ENCODE data around the gene HAS3. TPM values are rescaled to one million over a fixed set of nuclear protein-coding genes. Genes with fewer than 3 reads are reported as not detected.

HAS3 gene
- total and polyA plus RNA-seq, 4 donors: 0.09 to 0.75 (median 0.26) TPM

DNA sequence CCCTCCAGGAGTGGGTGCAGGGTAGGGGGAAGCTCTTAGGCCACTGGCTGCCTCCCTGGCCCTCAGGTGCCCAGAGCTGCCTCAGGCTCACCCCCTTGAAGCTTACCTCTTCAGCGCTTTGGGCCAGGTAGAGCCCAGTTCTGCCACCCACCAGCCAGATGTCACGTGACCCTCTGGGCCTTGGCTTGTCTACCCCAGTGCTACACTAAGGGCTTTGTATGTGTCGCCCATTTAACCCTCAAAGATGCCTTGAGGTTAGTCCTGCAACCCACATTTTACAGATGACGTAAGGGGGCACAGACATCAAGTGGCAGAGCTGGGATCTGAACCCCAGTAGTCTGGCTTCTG lies 3.4 kb downstream of the HAS3 start:
- no peak for DNase-seq (ENCODE audit: low spot score)
- Histone ChIP-seq H3K27ac (ENCODE audit: low read depth in 1 of 2, low read length in 2 of 2) (no peak overlapping the region), H3K4me3 (ENCODE audit: low read depth in 1 of 3, low read length in 3 of 3) (no peak overlapping the region), H3K27me3 (ENCODE audit: control insufficient read depth in 4 of 4, insufficient read depth in 4 of 4, low read length in 3 of 4) (no peaks in the 10 kb centered on the region), H3K4me1 (ENCODE audit: control insufficient read depth in 4 of 4, insufficient read depth in 4 of 4, low read length in 3 of 4) (peaks cover 12 to 38% (median 24%) of the 10 kb centered on the region in 4 donors), H3K9me3 (ENCODE audit: control insufficient read depth in 4 of 4, low read length in 3 of 4) (no peaks in the 10 kb centered on the region), H3K36me3 (ENCODE audit: control insufficient read depth in 4 of 4, insufficient read depth in 3 of 4, low read depth in 1 of 4, low read length in 3 of 4) (peaks cover 0 to 10% (median under 1%) of the 10 kb centered on the region in 4 donors), H3K9ac (ENCODE audit: low read depth in 1 of 2, low read length in 2 of 2) (no peak overlapping the region)
- 94% methylated on average over 4 of the region's 4 CpGs for WGBS
- TF ChIP-seq RXRA (IDR thresholded peaks at IDR 0.05) (no peak), REST (IDR thresholded peaks at IDR 0.05) (no peak), RAD21 (IDR thresholded peaks at IDR 0.05) (no peak), HNF4A (conservative IDR thresholded peaks at IDR 0.05) (no peak), GABPA (IDR thresholded peaks at IDR 0.05 in 1 of 2, conservative IDR thresholded peaks at IDR 0.05 in 1 of 2) (no peak), SP1 (IDR thresholded peaks at IDR 0.05) (no peak), YY1 (IDR thresholded peaks at IDR 0.05) (no peak), JUND (IDR thresholded peaks at IDR 0.05) (no peak), FOXA1 (IDR thresholded peaks at IDR 0.05) (no peak), TAF1 (conservative IDR thresholded peaks at IDR 0.05) (no peak), EGR1 (IDR thresholded peaks at IDR 0.05; ENCODE audit: low read depth in 2 of 2) (no peak), ZBTB33 (IDR thresholded peaks at IDR 0.05) (no peak), HNF4G (IDR thresholded peaks at IDR 0.05) (no peak), FOXA2 (IDR thresholded peaks at IDR 0.05) (no peak), NR2F2 (IDR thresholded peaks at IDR 0.05) (no peak)
- TF ChIP-seq, protein P1, sequence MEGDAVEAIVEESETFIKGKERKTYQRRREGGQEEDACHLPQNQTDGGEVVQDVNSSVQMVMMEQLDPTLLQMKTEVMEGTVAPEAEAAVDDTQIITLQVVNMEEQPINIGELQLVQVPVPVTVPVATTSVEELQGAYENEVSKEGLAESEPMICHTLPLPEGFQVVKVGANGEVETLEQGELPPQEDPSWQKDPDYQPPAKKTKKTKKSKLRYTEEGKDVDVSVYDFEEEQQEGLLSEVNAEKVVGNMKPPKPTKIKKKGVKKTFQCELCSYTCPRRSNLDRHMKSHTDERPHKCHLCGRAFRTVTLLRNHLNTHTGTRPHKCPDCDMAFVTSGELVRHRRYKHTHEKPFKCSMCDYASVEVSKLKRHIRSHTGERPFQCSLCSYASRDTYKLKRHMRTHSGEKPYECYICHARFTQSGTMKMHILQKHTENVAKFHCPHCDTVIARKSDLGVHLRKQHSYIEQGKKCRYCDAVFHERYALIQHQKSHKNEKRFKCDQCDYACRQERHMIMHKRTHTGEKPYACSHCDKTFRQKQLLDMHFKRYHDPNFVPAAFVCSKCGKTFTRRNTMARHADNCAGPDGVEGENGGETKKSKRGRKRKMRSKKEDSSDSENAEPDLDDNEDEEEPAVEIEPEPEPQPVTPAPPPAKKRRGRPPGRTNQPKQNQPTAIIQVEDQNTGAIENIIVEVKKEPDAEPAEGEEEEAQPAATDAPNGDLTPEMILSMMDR (IDR thresholded peaks at IDR 0.05; ENCODE audit: low read depth, low read length, missing input control): no peak
- TF ChIP-seq, protein P2, sequence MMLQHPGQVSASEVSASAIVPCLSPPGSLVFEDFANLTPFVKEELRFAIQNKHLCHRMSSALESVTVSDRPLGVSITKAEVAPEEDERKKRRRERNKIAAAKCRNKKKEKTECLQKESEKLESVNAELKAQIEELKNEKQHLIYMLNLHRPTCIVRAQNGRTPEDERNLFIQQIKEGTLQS (IDR thresholded peaks at IDR 0.05): no peak
- TF ChIP-seq, protein P3, sequence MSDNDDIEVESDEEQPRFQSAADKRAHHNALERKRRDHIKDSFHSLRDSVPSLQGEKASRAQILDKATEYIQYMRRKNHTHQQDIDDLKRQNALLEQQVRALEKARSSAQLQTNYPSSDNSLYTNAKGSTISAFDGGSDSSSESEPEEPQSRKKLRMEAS (IDR thresholded peaks at IDR 0.05): no peak
